SK-N-SH treated with all-trans-retinoic acid at 6 μM for 48 hours (cell line): ENCODE results near the gene CD300A.

ENCODE experiments used
- ATAC-seq: fragments of 200-7000 bp; cut with Tn5 transposase; 3 replicates; pipeline ENCODE4 v1.9.1; 2020; ENCODE audit warnings: mild to moderate bottlenecking, moderate library complexity
- ARNTL ChIP-seq: fragments of 450-650 bp; formaldehyde crosslinking; IDR thresholded peaks from 2 replicates; pipeline ENCODE4 v1.5.0; 2020; ENCODE audit warnings: low read depth, mild to moderate bottlenecking, moderate library complexity, borderline replicate concordance
- CREB5 ChIP-seq: fragments of 250-450 bp; sonication (Bioruptor Pico); IDR thresholded peaks from 2 replicates; pipeline ENCODE4 v1.5.1; 2020; ENCODE audit warnings: low read depth, mild to moderate bottlenecking, moderate library complexity
- CSDC2 ChIP-seq: fragments of 250-450 bp; sonication (Bioruptor Pico); IDR thresholded peaks from 2 replicates; pipeline ENCODE4 v1.5.0; 2020; ENCODE audit warnings: mild to moderate bottlenecking, moderate library complexity
- ESRRG ChIP-seq: fragments of 250-450 bp; sonication (Bioruptor Pico); IDR thresholded peaks from 2 replicates; pipeline ENCODE4 v1.6.1; 2021; ENCODE audit warnings: mild to moderate bottlenecking
- GLIS3 ChIP-seq: fragments of 250-450 bp; sonication (Bioruptor Pico); IDR thresholded peaks from 2 replicates; pipeline ENCODE4 v1.5.0; 2020; ENCODE audit warnings: mild to moderate bottlenecking, moderate library complexity
- ISL1 ChIP-seq: fragments of 250-450 bp; sonication (Bioruptor Pico); IDR thresholded peaks from 2 replicates; pipeline ENCODE4 v2.1.2; 2022; ENCODE audit warnings: mild to moderate bottlenecking, moderate library complexity
- PPARA ChIP-seq: fragments of 250-450 bp; sonication (Bioruptor Pico); IDR thresholded peaks from 2 replicates; pipeline ENCODE4 v1.5.0; 2020; ENCODE audit warnings: mild to moderate bottlenecking, borderline replicate concordance
- RARB ChIP-seq: fragments of 250-450 bp; sonication (Bioruptor Pico); IDR thresholded peaks from 2 replicates; pipeline ENCODE4 v1.8.0; 2021; ENCODE audit warnings: mild to moderate bottlenecking, moderate library complexity
- SNAI2 ChIP-seq: fragments of 250-450 bp; sonication (Bioruptor Pico); IDR thresholded peaks from 2 replicates; pipeline ENCODE4 v1.5.0; 2020; ENCODE audit warnings: mild to moderate bottlenecking, moderate library complexity
- TCF4 ChIP-seq: fragments of 250-450 bp; sonication (Bioruptor Pico); IDR thresholded peaks from 2 replicates; pipeline ENCODE4 v1.8.0; 2021; ENCODE audit warnings: mild to moderate bottlenecking, moderate library complexity, borderline replicate concordance
- TOX ChIP-seq: fragments of 250-450 bp; sonication (Bioruptor Pico); IDR thresholded peaks from 2 replicates; pipeline ENCODE4 v1.8.0; 2021; ENCODE audit warnings: mild to moderate bottlenecking, moderate library complexity, borderline replicate concordance
- TSHZ2 ChIP-seq: fragments of 250-450 bp; sonication (Bioruptor Pico); IDR thresholded peaks from 2 replicates; pipeline ENCODE4 v1.5.0; 2020; ENCODE audit warnings: mild to moderate bottlenecking, moderate library complexity
- ZC3H10 ChIP-seq: fragments of 250-450 bp; sonication (Bioruptor Pico); IDR thresholded peaks from 2 replicates; pipeline ENCODE4 v1.5.1; 2021; ENCODE audit warnings: mild to moderate bottlenecking, moderate library complexity
- ZFP3 ChIP-seq: fragments of 250-450 bp; sonication (Bioruptor Pico); IDR thresholded peaks from 2 replicates; pipeline ENCODE4 v1.5.0; 2020; ENCODE audit warnings: mild to moderate bottlenecking, moderate library complexity
- ZFP30 ChIP-seq: fragments of 450-650 bp; formaldehyde crosslinking; IDR thresholded peaks from 2 replicates; pipeline ENCODE4 v1.5.0; 2022; ENCODE audit warnings: mild to moderate bottlenecking, moderate library complexity
- ZNF565 ChIP-seq: fragments of 450-650 bp; formaldehyde crosslinking; conservative IDR thresholded peaks from 2 replicates; pipeline ENCODE4 v1.5.0; 2020; ENCODE audit warnings: low read depth, mild to moderate bottlenecking, moderate library complexity
- ZNF70 ChIP-seq: fragments of 450-650 bp; formaldehyde crosslinking; IDR thresholded peaks from 2 replicates; pipeline ENCODE4 v1.5.0; 2020; ENCODE audit warnings: mild to moderate bottlenecking, moderate library complexity
- ZNF8 ChIP-seq: fragments of 450-650 bp; formaldehyde crosslinking; IDR thresholded peaks from 2 replicates; pipeline ENCODE4 v1.5.0; 2020; ENCODE audit warnings: mild to moderate bottlenecking, moderate library complexity
- TF ChIP-seq, protein P1 (sequence below): fragments of 250-450 bp; sonication (Bioruptor Pico); IDR thresholded peaks from 2 replicates; pipeline ENCODE4 v1.8.0; 2020; ENCODE audit warnings: mild to moderate bottlenecking, moderate library complexity, borderline replicate concordance
- TF ChIP-seq, protein P2 (sequence below): fragments of 250-450 bp; sonication (Bioruptor Pico); IDR thresholded peaks from 2 replicates; pipeline ENCODE4 v1.5.1; 2021; ENCODE audit warnings: mild to moderate bottlenecking, moderate library complexity

CD300A gene

GRCh38 chr17:74481621-74482020 lies 15.2 kb downstream of the CD300A start:
- no peak for ATAC-seq
- TF ChIP-seq PPARA (CRISPR knock-in tag), result no peak
- no peak for TF ChIP-seq ZFP30 (CRISPR knock-in tag)
- no peak for TF ChIP-seq ZNF8 (CRISPR knock-in tag)
- TF ChIP-seq ARNTL (CRISPR knock-in tag), result no peak
- TF ChIP-seq RARB, result no peak
- no peak for TF ChIP-seq ESRRG (CRISPR knock-in tag)
- TF ChIP-seq CSDC2 (CRISPR knock-in tag), result no peak
- TF ChIP-seq TSHZ2 (CRISPR knock-in tag), result no peak
- TF ChIP-seq ISL1 (CRISPR knock-in tag), result no peak
- TF ChIP-seq, protein P1, sequence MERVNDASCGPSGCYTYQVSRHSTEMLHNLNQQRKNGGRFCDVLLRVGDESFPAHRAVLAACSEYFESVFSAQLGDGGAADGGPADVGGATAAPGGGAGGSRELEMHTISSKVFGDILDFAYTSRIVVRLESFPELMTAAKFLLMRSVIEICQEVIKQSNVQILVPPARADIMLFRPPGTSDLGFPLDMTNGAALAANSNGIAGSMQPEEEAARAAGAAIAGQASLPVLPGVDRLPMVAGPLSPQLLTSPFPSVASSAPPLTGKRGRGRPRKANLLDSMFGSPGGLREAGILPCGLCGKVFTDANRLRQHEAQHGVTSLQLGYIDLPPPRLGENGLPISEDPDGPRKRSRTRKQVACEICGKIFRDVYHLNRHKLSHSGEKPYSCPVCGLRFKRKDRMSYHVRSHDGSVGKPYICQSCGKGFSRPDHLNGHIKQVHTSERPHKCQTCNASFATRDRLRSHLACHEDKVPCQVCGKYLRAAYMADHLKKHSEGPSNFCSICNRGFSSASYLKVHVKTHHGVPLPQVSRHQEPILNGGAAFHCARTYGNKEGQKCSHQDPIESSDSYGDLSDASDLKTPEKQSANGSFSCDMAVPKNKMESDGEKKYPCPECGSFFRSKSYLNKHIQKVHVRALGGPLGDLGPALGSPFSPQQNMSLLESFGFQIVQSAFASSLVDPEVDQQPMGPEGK, result no peak
- TF ChIP-seq GLIS3 (CRISPR knock-in tag), result no peak
- no peak for TF ChIP-seq SNAI2
- TF ChIP-seq TCF4 (CRISPR knock-in tag), result no peak

- ATAC-seq, result no peak
- TF ChIP-seq CSDC2 (CRISPR knock-in tag), result no peak
- TF ChIP-seq, protein P1, result no peak
- TF ChIP-seq CREB5 (CRISPR knock-in tag), result no peak
- TF ChIP-seq TCF4 (CRISPR knock-in tag), result no peak
- TF ChIP-seq ZNF70 (CRISPR knock-in tag), result no peak
- no peak for TF ChIP-seq GLIS3 (CRISPR knock-in tag)
- TF ChIP-seq SNAI2, result no peak
- TF ChIP-seq TSHZ2 (CRISPR knock-in tag), result no peak
- TF ChIP-seq RARB, result no peak
- TF ChIP-seq PPARA (CRISPR knock-in tag), result no peak
- no peak for TF ChIP-seq ZNF565
- no peak for TF ChIP-seq TOX (CRISPR knock-in tag)
- no peak for TF ChIP-seq ZFP3 (CRISPR knock-in tag)
- no peak for TF ChIP-seq ISL1 (CRISPR knock-in tag)
- TF ChIP-seq, all 23 proteins: peak for 0
Measured at GRCh38 chr17:74484066-74484465, 17.6 kb downstream of the CD300A start.

DNA sequence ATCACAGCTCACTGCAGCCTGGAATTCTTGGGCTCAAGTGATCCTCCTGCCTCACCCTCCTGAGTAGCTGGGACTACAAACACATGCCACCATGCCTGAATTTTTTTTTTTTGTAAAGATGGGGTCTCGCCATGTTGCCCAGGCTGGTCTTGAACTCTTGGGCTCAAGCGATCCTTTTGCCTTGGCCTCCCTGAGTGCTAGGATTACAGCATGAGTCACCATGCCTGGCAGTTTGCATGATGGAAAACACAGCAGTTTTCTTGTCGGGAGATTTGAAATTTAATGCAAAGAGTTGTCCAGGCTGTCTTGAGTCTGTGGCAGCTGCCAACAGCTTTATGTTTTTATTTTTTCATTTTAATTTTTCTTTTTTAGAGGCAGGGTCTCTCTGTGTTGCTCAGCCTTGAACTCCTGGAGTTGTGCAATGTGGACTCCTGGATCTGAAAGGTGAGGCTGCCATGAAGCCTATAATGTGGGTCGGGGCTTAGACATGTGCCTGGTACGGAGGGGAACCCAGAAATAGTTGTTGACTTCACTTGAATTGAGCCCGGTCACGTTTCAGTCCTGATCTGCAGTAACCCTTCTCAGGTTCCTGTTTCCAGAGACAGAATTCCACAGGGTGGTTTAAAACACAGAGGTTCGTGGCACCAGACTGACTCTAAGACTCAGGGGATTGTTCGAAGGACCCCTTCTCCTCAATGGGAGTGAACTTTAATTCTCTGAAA lies 18.7 kb downstream of the CD300A start:
- no peak for ATAC-seq
- TF ChIP-seq SNAI2, result no peak
- no peak for TF ChIP-seq ZNF70 (CRISPR knock-in tag)
- no peak for TF ChIP-seq ZC3H10 (CRISPR knock-in tag)
- no peak for TF ChIP-seq ZFP3 (CRISPR knock-in tag)
- no peak for TF ChIP-seq ESRRG (CRISPR knock-in tag)
- TF ChIP-seq, protein P1, result no peak
- TF ChIP-seq, protein P2, sequence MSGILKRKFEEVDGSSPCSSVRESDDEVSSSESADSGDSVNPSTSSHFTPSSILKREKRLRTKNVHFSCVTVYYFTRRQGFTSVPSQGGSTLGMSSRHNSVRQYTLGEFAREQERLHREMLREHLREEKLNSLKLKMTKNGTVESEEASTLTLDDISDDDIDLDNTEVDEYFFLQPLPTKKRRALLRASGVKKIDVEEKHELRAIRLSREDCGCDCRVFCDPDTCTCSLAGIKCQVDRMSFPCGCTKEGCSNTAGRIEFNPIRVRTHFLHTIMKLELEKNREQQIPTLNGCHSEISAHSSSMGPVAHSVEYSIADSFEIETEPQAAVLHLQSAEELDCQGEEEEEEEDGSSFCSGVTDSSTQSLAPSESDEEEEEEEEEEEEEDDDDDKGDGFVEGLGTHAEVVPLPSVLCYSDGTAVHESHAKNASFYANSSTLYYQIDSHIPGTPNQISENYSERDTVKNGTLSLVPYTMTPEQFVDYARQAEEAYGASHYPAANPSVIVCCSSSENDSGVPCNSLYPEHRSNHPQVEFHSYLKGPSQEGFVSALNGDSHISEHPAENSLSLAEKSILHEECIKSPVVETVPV (CRISPR knock-in tag), result no peak
- no peak for TF ChIP-seq ZNF8 (CRISPR knock-in tag)
- TF ChIP-seq ZFP30 (CRISPR knock-in tag), result no peak
- TF ChIP-seq TCF4 (CRISPR knock-in tag), result no peak
